ELF-1 (cell line): ENCODE data around the gene KRTAP4-5.
"Not testable (repeated sequence)": the region's sequence is repeated elsewhere in the genome, so short reads cannot be mapped to it uniquely, and the experiment has no call there.

Experiments used
- DNase-seq: peaks from one replicate; pipeline ENCODE4 v3.0.0-alpha.2; 2016; ENCODE audit warnings: low read depth, low spot score

The KRTAP4-5 gene

DNA sequence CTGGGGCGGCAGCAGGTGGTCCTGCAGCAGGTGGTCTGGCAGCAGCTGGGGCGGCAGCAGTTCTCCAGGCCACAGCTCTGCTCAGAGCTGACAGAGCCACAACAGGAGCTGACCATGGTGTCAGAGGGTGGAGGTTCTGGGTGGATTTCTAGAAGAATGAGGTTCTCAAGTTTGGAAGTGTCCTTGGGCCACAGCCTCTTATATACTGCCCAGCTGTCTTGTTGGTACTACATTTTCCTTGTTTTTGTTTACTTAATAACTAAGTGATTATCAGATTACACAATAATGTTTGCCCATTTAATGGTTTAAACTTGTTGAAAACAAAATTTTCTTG lies at the start of gene KRTAP4-5:
TSS of gene KRTAP4-5 (minus strand) at position 174 of the 334 bp plus-strand sequence. CDS start at position 116, 58 bp downstream.
- DNase-seq: no peak

GRCh38 chr17:41196068-41196467 lies 46.4 kb upstream of the KRTAP4-5 start:
- no peak for DNase-seq

- no peak for DNase-seq
These were observed 40.7 kb upstream of the KRTAP4-5 start for GRCh38 chr17:41190328-41190727.

GRCh38 chr17:41189837-41190318 lies 40.3 kb upstream of the KRTAP4-5 start, which contains the start of gene KRTAP9-1:
KRTAP9-1 (plus strand) TSS chr17:41189887; CDS start chr17:41189887, 0 bp downstream.
- not testable (repeated sequence) for DNase-seq

DNA sequence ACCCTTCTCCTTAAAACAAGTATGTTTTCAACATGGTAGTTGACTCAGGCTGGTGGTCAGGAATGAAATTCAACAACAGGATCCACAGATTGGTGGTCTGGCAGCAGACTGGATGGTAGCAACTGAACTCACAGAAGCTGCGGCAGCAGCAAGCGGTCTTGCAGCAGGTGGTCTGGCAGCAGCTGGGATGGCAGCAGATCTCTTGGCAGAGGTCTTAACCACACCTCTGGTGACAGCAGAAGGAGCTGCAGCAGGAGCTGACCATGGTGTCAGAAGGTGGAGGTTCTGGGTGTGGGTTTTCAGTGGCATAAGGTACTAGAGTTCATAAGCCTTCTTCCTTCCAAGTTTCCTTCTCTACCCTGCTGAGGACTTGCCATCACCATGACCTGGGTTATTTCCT lies 37.2 kb upstream of the KRTAP4-5 start:
- DNase-seq: no peak

- no peak for DNase-seq
These were observed 35.4 kb upstream of the KRTAP4-5 start for GRCh38 chr17:41185001-41185400.

DNA sequence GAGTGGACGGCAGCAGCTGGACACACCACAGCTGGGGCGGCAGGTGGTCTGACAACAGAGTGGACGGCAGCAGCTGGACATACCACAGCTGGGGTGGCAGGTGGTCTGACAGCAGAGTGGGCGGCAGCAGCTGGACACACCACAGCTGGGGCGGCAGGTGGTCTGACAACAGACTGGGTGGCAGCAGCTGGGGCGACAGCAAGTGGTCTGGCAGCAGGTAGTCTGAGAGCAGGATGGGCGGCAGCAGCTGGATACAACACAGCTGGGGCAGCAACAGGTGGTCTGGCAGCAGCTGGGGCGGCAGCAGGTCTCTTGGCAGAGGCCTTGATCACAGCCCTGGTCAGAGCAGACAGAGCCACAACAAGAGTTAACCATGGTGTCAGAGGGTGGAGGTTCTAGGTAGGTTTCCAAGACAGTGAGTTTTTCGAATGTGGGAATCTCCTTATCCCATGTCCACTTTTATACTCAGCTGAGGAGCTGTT lies 34.9 kb upstream of the KRTAP4-5 start, which contains the start of gene KRTAP4-1:
TSS of gene KRTAP4-1 (minus strand) at position 432 of the 482 bp plus-strand sequence. CDS start at position 375, 57 bp downstream.
- DNase-seq: no peak

DNA sequence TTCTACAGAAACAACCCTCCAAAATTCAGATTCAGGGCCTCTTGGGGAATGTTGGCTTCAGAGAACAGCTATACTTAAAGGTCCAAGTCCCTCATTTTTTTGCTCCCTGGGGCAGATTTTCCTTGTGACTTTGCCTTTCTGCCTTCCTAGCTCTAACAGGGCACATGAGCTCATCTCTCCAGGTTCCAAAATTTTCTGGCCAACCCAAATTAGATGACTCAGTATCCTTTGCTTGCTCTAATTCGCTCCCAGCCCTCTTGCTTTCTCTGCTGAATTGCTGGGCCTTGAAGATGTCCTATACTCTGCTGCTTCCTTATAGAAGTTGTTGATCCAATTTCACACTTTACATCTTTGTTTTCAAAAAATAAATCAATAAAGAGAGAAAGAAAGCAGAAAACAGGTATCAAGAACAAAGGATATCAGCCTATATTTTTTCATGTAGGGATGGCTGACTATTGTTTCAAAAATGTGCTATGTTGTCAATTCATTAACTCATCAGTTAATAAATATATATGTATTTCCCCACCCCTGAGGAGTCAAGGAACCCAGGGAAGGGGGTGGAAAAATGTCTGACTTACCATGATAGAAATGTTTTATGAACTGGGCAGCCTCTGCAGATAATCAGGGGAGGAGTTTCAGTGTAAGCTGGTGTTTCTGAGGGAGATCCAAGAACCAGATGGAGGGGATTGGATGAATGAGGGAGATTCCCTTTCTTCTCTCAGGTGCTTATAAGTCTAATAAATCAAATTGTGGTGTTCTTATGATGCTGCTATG lies 29.4 kb upstream of the KRTAP4-5 start:
- no peak for DNase-seq

GRCh38 chr17:41178341-41178740 lies 28.7 kb upstream of the KRTAP4-5 start:
- no peak for DNase-seq

DNA sequence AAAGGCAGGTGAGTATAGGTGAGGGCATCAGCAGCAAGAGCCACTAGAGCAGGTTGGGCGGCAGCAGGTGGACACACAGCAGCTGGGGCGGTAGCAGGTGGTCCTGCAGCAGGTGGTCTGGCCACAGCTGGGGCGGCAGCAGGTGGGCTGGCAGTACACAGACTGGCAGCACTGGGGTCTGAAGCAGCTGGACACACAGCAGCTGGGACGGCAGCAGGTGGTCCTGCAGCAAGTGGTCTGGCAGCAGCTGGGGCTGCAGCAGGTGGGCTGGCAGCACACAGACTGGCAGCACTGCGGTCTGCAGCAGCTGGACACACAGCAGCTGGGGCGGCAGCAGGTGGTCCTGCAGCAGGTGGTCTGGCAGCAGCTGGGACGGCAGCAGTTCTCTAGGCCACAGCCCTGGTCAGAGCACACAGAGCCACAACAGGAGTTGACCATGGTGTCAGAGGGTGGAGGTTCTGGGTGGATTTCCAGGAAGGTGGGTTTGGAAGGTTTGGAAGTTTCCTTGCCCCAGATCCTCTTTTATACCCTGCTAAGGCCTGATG lies 28.2 kb upstream of the KRTAP4-5 start, which contains the start of gene KRTAP4-2:
TSS of gene KRTAP4-2 (minus strand) at position 495 of the 545 bp plus-strand sequence. CDS start at position 438, 57 bp downstream.
- no peak for DNase-seq

- DNase-seq: no peak
These were observed 27.2 kb upstream of the KRTAP4-5 start for GRCh38 chr17:41176744-41177387.

GRCh38 chr17:41171886-41172285 lies 22.3 kb upstream of the KRTAP4-5 start:
- DNase-seq: no peak

GRCh38 chr17:41168121-41168520 lies 18.5 kb upstream of the KRTAP4-5 start, which contains the start of gene KRTAP4-3:
KRTAP4-3 (minus strand) TSS chr17:41168221; CDS start chr17:41168172, 49 bp downstream.
- DNase-seq: no peak

GRCh38 chr17:41167561-41167960 lies 17.9 kb upstream of the KRTAP4-5 start:
- no peak for DNase-seq

DNA sequence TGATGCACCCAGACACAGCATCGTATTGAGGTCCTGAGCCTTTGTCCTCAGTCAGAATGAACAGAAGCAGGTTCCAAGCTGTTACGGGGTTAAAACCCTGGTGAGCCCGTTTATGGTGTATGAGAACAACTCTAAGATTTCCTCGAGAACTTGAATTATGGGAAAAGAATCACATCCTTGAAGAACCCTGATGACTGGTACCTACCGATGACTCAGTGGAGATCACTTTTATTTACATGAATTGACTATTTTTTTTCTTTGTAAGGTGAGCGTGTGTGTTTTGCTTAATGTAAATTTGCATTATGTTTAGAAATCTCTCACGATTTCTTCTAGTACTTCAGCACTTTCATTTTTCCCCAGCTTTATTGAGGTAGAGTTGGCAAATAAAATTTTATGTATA lies 14.2 kb upstream of the KRTAP4-5 start:
- DNase-seq: no peak

DNA sequence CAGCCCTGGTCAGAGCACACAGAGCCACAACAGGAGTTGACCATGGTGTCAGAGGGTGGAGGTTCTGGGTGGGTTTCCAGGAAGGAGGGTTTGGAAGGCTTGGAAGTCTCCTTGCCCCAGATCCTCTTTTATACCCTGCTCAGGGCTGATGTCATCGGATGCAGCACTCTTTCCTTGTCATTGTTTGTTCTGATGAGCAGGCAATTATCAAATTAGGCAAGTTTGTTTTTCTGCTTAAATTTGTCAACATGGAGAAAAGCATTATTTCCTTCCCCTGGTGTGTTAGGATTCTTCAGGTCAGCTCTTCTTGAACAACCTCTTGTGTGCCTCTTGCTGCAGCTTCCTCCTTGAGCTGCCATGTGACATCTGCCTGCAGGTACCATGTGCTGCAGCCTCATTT lies 11.0 kb upstream of the KRTAP4-5 start, which contains the start of gene KRTAP4-4:
TSS of gene KRTAP4-4 (minus strand) at position 101 of the 400 bp plus-strand sequence. CDS start at position 44, 57 bp downstream.
- DNase-seq: no peak

- not testable (repeated sequence) for DNase-seq
These were observed 10.6 kb upstream of the KRTAP4-5 start for GRCh38 chr17:41160190-41160589.

GRCh38 chr17:41153856-41154255 lies 4.2 kb upstream of the KRTAP4-5 start:
- DNase-seq: no peak

DNA sequence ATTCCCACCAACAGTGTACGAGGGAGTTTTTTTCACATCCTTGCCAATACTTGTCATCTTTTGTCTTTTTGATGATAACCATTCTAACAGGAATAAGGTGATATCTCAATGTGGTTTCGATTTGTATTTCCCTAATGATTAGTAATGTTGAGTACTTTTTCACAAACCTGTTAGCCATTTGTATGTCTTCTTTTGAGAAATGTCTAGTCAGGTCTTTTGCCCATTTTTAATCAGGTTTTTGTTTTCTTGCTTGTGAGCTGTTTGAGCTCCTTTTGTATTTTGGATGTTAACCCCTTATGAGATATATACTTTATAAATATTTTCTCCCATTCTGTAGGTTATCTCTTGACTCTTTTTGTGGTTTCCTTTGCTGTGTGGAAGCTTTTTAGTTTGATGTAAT lies 1.9 kb upstream of the KRTAP4-5 start:
- no peak for DNase-seq

GRCh38 chr17:41150026-41150425 lies 401 bp upstream of the KRTAP4-5 start:
- DNase-seq: no peak

DNA sequence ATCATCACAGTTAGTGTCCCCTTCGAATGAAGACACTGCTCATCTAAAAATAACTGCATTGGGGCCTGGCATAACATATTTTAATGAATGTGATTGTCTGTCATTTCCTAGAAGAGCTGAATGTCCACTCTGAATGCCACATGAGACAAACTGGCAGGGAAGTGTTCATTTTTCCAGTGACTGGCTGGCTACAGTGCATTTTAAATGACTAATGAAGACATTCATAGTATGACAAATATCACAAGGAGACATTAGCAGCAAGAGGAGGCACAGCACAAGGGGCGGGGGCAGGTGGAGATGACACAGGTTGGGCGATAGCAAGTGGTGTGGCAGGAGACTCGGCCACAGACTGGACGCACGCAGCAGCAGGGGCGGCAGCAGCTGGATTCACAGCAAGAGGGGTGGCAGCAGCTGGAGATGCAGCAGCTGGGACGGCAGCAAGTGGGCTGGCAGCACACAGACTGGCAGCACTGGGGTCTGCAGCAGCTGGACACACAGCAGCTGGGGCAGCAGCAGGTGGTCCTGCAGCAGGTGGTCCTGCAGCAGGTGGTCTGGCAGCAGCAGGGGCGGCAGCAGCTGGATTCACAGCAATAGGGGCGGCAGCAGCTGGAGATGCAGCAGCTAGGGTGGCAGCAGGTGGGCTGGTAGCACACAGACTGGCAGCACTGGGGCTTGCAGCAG lies 514 bp downstream of the KRTAP4-5 start:
- DNase-seq: not testable (repeated sequence)
